Fibroblast of skin of back (primary cell): Measurements from ENCODE around the gene TBK1. TPM values are rescaled to one million over a fixed set of nuclear protein-coding genes. Genes with fewer than 3 reads are reported as not detected.
A peak's percentile ranks its signal among the peaks of the same experiment; 100 is the strongest.

ENCODE experiments used
- DNase-seq: peaks from one replicate; pipeline ENCODE4 v3.0.0-alpha.2; 2013
- polyA plus RNA-seq, 2 experiments: library from polyadenylated mRNA; unstranded; fragments of 120-200 nt; gene quantifications; one replicate each; pipeline ENCODE4 v1.2.1, GENCODE V29; 2013; ENCODE audit not compliant: insufficient read length in 2 of 2

The TBK1 gene
- polyA plus RNA-seq (2013, experiment 1 of 2; ENCODE audit: insufficient read length) = 15.1 TPM
- polyA plus RNA-seq (2013, experiment 2 of 2; ENCODE audit: insufficient read length) = 13.9 TPM

GRCh38 chr12:64451687-64452558, at the start of gene TBK1:
Gene TBK1, plus strand, starts transcription at chr12:64452120. Its CDS starts 3,751 bp downstream, at chr12:64455871.
- DNase-seq = peak; percentile 85

GRCh38 chr12:64402181-64402580, 49.7 kb upstream of the TBK1 start:
- DNase-seq = no peak

- peak; percentile 98 for DNase-seq
Observed at GRCh38 chr12:64403707-64404469, 48.0 kb upstream of the TBK1 start, which contains the start of gene XPOT. Gene XPOT, plus strand, starts transcription at chr12:64404392. Its CDS starts 5,644 bp downstream, at chr12:64410036.

- DNase-seq = peak; percentile 94
Observed at GRCh38 chr12:64404470-64405256, 47.3 kb upstream of the TBK1 start.

GRCh38 chr12:64407342-64408223, 44.3 kb upstream of the TBK1 start:
- DNase-seq = no peak

GRCh38 chr12:64411427-64411826, 40.5 kb upstream of the TBK1 start:
- no peak for DNase-seq

- DNase-seq = no peak
Observed at GRCh38 chr12:64412459-64412858, 39.5 kb upstream of the TBK1 start.

- no peak for DNase-seq
Observed at GRCh38 chr12:64413884-64414283, 38.0 kb upstream of the TBK1 start.

- no peak for DNase-seq
Observed at GRCh38 chr12:64418209-64418608, 33.7 kb upstream of the TBK1 start.

GRCh38 chr12:64419696-64420095, 32.2 kb upstream of the TBK1 start:
- DNase-seq = no peak

GRCh38 chr12:64427988-64428387, 23.9 kb upstream of the TBK1 start:
- no peak for DNase-seq

GRCh38 chr12:64428956-64429355, 23.0 kb upstream of the TBK1 start:
- no peak for DNase-seq

- DNase-seq = no peak
Observed at GRCh38 chr12:64430886-64431285, 21.0 kb upstream of the TBK1 start.

GRCh38 chr12:64431791-64432190, 20.1 kb upstream of the TBK1 start:
- DNase-seq = no peak

GRCh38 chr12:64433915-64434314, 18.0 kb upstream of the TBK1 start:
- DNase-seq = no peak

- no peak for DNase-seq
Observed at GRCh38 chr12:64440100-64440499, 11.8 kb upstream of the TBK1 start.

GRCh38 chr12:64445490-64445889, 6.4 kb upstream of the TBK1 start:
- no peak for DNase-seq

GRCh38 chr12:64446295-64446694, 5.6 kb upstream of the TBK1 start:
- no peak for DNase-seq

- no peak for DNase-seq
Observed at GRCh38 chr12:64450057-64450640, 1.8 kb upstream of the TBK1 start.

GRCh38 chr12:64450711-64451486, 1.0 kb upstream of the TBK1 start:
- DNase-seq = peak; percentile 22
